Eye (tissue), 1 donor: Measurements from ENCODE around the gene IL13.

Experiments
- DNase-seq: peaks from one replicate; pipeline ENCODE4 v3.0.0-alpha.2; 2015

The IL13 gene

GRCh38 chr5:132656774-132657355, 1.1 kb upstream of the IL13 start:
- no peak for DNase-seq

GRCh38 chr5:132658381-132659302, 669 bp downstream of the IL13 start:
- no peak for DNase-seq

- DNase-seq: no peak
These were observed 1.9 kb downstream of the IL13 start for GRCh38 chr5:132659598-132660493.

GRCh38 chr5:132661231-132662003, 3.4 kb downstream of the IL13 start:
- DNase-seq: no peak

- no peak for DNase-seq
These were observed 4.0 kb downstream of the IL13 start for GRCh38 chr5:132662004-132662401.

- DNase-seq: no peak
These were observed 5.2 kb downstream of the IL13 start for GRCh38 chr5:132662925-132663770.

GRCh38 chr5:132663771-132664695, 6.1 kb downstream of the IL13 start:
- no peak for DNase-seq

GRCh38 chr5:132664696-132665209, 6.8 kb downstream of the IL13 start:
- DNase-seq: no peak

GRCh38 chr5:132665574-132666080, 7.7 kb downstream of the IL13 start:
- DNase-seq: no peak

- DNase-seq: no peak
These were observed 8.5 kb downstream of the IL13 start for GRCh38 chr5:132666310-132667123.

- DNase-seq: no peak
These were observed 9.3 kb downstream of the IL13 start for GRCh38 chr5:132667309-132667708.

GRCh38 chr5:132667761-132668705, 10.1 kb downstream of the IL13 start:
- no peak for DNase-seq

- DNase-seq: no peak
These were observed 10.9 kb downstream of the IL13 start for GRCh38 chr5:132668706-132669454.

GRCh38 chr5:132669455-132669820, 11.5 kb downstream of the IL13 start:
- DNase-seq: no peak

- no peak for DNase-seq
These were observed 12.3 kb downstream of the IL13 start for GRCh38 chr5:132669966-132670882.

- DNase-seq: no peak
These were observed 13.0 kb downstream of the IL13 start for GRCh38 chr5:132671000-132671399.
